ENCODE data around the gene POU3F1. TPM values are rescaled to one million over a fixed set of nuclear protein-coding genes. Genes with fewer than 3 reads are reported as not detected.
A peak's percentile ranks its signal among the peaks of the same experiment; 100 is the strongest.

The POU3F1 gene
- total RNA-seq, 1 experiment from 2014 or later: not detected

- no peak overlapping the region for H3K4me2 ChIP-seq (ENCODE audit: low read length)
- no TSS peak for BruUV-seq (replicated peaks)
- H3K4me1 ChIP-seq (ENCODE audit: insufficient read depth, low read length): no peaks in the 10 kb centered on the region
- no peaks in the 10 kb centered on the region for H3K36me3 ChIP-seq (ENCODE audit: low read depth, low read length)
- peaks cover 37% of the 10 kb centered on the region for H3K27me3 ChIP-seq (ENCODE audit: low read length)
- DNase-seq (no peak), ATAC-seq (no peak)
- H2AFZ ChIP-seq (ENCODE audit: low read length): no peak overlapping the region
- POLR2A ChIA-PET (ENCODE audit: unreplicated experiment): no interaction called here
- no peaks in the 10 kb centered on the region for H4K20me1 ChIP-seq (ENCODE audit: low read length)
- H3K27ac ChIP-seq (ENCODE audit: low read length): no peak overlapping the region
- no peaks in the 10 kb centered on the region for H3K9me2 ChIP-seq (replicated peaks; ENCODE audit: low read length)
- H3K79me2 ChIP-seq (ENCODE audit: low read length): no peaks in the 10 kb centered on the region
- intact Hi-C loops (cut with micrococcal nuclease): no loop called here
- TF ChIP-seq EZH2phosphoT487 (IDR thresholded peaks at IDR 0.05; ENCODE audit: borderline replicate concordance, low read length): no peak
- no peak for TF ChIP-seq EZH2 (IDR thresholded peaks at IDR 0.05; ENCODE audit: low read length, unreplicated experiment)
- TF ChIP-seq CTCF (conservative IDR thresholded peaks at IDR 0.05; ENCODE audit: low read depth, low read length): no peak
- H3K9me3 ChIP-seq (ENCODE audit: low read length): no peaks in the 10 kb centered on the region
- no peak overlapping the region for H3K9ac ChIP-seq (ENCODE audit: low read length)
- no peak overlapping the region for H3K4me3 ChIP-seq (ENCODE audit: low read length)
- no peaks in the 10 kb centered on the region for H3F3A ChIP-seq (ENCODE audit: low read length, unreplicated experiment)
- CTCF ChIA-PET: no interaction called here
Observed at GRCh38 chr1:38073534-38074301, 27.1 kb upstream of the POU3F1 start.

- Histone ChIP-seq H3K27me3 (ENCODE audit: low read length) (peaks cover 42% of the 10 kb centered on the region), H3K9me2 (replicated peaks; ENCODE audit: low read length) (no peaks in the 10 kb centered on the region), H3K79me2 (ENCODE audit: low read length) (no peaks in the 10 kb centered on the region), H3K27ac (ENCODE audit: low read length) (no peak overlapping the region), H3K4me3 (ENCODE audit: low read length) (no peak overlapping the region), H3K4me2 (ENCODE audit: low read length) (no peak overlapping the region), H3F3A (ENCODE audit: low read length, unreplicated experiment) (no peaks in the 10 kb centered on the region), H3K4me1 (ENCODE audit: insufficient read depth, low read length) (no peaks in the 10 kb centered on the region), H3K9me3 (ENCODE audit: low read length) (no peaks in the 10 kb centered on the region), H2AFZ (ENCODE audit: low read length) (no peak overlapping the region), H4K20me1 (ENCODE audit: low read length) (no peaks in the 10 kb centered on the region), H3K9ac (ENCODE audit: low read length) (no peak overlapping the region), H3K36me3 (ENCODE audit: low read depth, low read length) (no peaks in the 10 kb centered on the region)
- CTCF ChIA-PET: interaction anchor here (1.6 kb wide), 1 partner anchor 25 kb away, joined by 6 read pairs; no protein-coding TSS in a partner anchor
- no peak for ATAC-seq
- POLR2A ChIA-PET (ENCODE audit: unreplicated experiment): no interaction called here
- no TSS peak for BruUV-seq (replicated peaks)
- no peak for TF ChIP-seq EZH2 (IDR thresholded peaks at IDR 0.05; ENCODE audit: low read length, unreplicated experiment)
- DNase-seq: no peak
- intact Hi-C loops (cut with micrococcal nuclease): loop anchor here (1.0 kb wide), 1 partner anchor 47 kb away; no protein-coding TSS in a partner anchor
Observed at GRCh38 chr1:38072858-38073257, 26.3 kb upstream of the POU3F1 start.

DNA sequence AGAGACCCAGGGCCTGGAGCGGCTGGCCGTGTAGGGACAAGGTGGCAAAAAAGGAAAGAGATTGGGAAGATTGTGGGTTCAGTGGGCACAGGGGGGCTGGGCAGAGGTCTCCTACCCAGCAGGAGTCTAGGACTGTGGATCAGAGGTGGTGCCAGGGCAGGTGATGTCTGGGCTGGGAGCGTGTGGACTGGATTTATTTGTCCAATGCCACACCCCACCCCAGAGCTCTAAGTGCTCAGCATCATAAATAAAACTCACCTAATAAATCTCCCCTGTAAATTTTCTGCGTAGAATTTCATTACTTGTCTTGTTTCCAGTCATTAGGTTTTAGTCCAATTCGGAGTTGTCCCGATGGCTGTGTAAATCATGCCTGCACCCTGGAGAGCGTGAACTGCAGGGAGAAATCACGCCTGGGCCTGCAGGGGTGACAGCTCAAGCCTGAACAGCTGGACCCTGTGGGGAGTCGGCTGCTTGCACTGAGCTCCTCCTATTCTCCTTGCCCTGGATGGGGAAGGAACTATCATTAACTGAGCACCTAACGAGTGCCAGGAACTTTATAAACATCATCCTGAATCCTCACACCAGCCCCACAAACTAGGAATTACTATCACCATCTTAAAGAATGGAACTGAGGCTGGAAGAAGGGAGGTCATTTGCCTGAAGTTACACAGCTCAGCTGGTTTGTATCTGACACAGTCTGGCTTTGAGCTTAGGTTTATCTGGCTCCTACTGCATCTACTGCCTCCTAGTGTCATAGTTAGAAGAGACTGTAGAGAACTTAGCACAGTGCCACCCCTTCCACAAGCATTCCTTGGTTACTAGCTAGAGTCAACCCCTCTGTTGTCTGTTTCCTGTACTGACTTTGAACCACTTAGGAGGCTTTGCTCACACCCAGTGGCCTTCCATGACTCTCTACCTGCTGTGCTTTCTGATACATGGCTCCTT, 25.0 kb upstream of the POU3F1 start:
- H4K20me1 ChIP-seq (ENCODE audit: low read length): no peaks in the 10 kb centered on the region
- no peaks in the 10 kb centered on the region for H3K9me3 ChIP-seq (ENCODE audit: low read length)
- intact Hi-C loops (cut with micrococcal nuclease): loop anchor here (1.0 kb wide), 1 partner anchor 45 kb away; no protein-coding TSS in a partner anchor
- H3K27ac ChIP-seq (ENCODE audit: low read length): no peak overlapping the region
- BruUV-seq (replicated peaks): no TSS peak
- H3K9ac ChIP-seq (ENCODE audit: low read length): no peak overlapping the region
- H3K9me2 ChIP-seq (replicated peaks; ENCODE audit: low read length): no peaks in the 10 kb centered on the region
- TF ChIP-seq EZH2 (IDR thresholded peaks at IDR 0.05; ENCODE audit: low read length, unreplicated experiment): no peak
- no peak for TF ChIP-seq EZH2phosphoT487 (IDR thresholded peaks at IDR 0.05; ENCODE audit: borderline replicate concordance, low read length)
- peak; percentile 55 for TF ChIP-seq CTCF (conservative IDR thresholded peaks at IDR 0.05; ENCODE audit: low read depth, low read length)
- ATAC-seq (peak; percentile 86), DNase-seq (peak; percentile 38)
- H2AFZ ChIP-seq (ENCODE audit: low read length): no peak overlapping the region
- H3K27me3 ChIP-seq (ENCODE audit: low read length): peaks cover 48% of the 10 kb centered on the region
- H3K4me1 ChIP-seq (ENCODE audit: insufficient read depth, low read length): no peaks in the 10 kb centered on the region
- ChIA-PET CTCF (interaction anchor here (0.5 to 1.6 kb wide), 8 partner anchors 23 to 764 kb away, joined by 3 to 13 read pairs (median 4); partner anchors contain the start of gene POU3F1), POLR2A (ENCODE audit: unreplicated experiment) (interaction anchor here (0.6 kb wide), 1 partner anchor 761 kb away, joined by 3 read pairs; no protein-coding TSS in a partner anchor)
- H3K4me3 ChIP-seq (ENCODE audit: low read length): no peak overlapping the region
- no peak overlapping the region for H3K4me2 ChIP-seq (ENCODE audit: low read length)
- H3K79me2 ChIP-seq (ENCODE audit: low read length): no peaks in the 10 kb centered on the region
- H3F3A ChIP-seq (ENCODE audit: low read length, unreplicated experiment): no peaks in the 10 kb centered on the region
- H3K36me3 ChIP-seq (ENCODE audit: low read depth, low read length): no peaks in the 10 kb centered on the region
